ENCODE results near the gene FCHSD2.

GRCh38 chr11:73154178-73154577, 12.1 kb upstream of the FCHSD2 start:
- TF ChIP-seq POLR2AphosphoS5 (IDR thresholded peaks at IDR 0.05) (no peak), CTCF (IDR thresholded peaks at IDR 0.05) (no peak), POLR2A (IDR thresholded peaks at IDR 0.05; ENCODE audit: low read depth) (no peak), EP300 (IDR thresholded peaks at IDR 0.05) (no peak)
